IMR-90 (cell line): ENCODE measurements around the gene NUMA1. TPM values are rescaled to one million over a fixed set of nuclear protein-coding genes. Genes with fewer than 3 reads are reported as not detected.

Experiments
- ATAC-seq: fragments of 200-7000 bp; cut with Tn5 transposase; 2 replicates; pipeline ENCODE4 v1.9.1; 2020; ENCODE audit warnings: low read depth, mild to moderate bottlenecking, moderate library complexity
- BruUV-seq: library from RNA; stranded (reverse); fragments of 400-500 nt; replicated peaks from 2 replicates; lab custom pipeline; 2021; lab: Mats Ljungman, UMichigan
- CTCF ChIA-PET: fragments of 300-600 bp; formaldehyde crosslinking; extraction: SDS; loops from one replicate; lab custom pipeline; 2021; ENCODE audit warnings: antibody characterized with exemption; lab: Yijun Ruan, JAX
- POLR2A ChIA-PET: fragments of 300-600 bp; sonication (Branson Sonifier 250); formaldehyde crosslinking; loops from one replicate; lab custom pipeline; 2022; ENCODE audit warnings: antibody characterized with exemption; ENCODE audit not compliant: unreplicated experiment; lab: Charles Lee
- DNase-seq: peaks from one replicate; pipeline ENCODE4 v3.0.0; 2013
- H2AFZ ChIP-seq: replicated peaks from 2 replicates; pipeline ENCODE3; 2013; ENCODE audit warnings: low read length, mild to moderate bottlenecking; ENCODE audit not compliant: poor library complexity
- H2AK5ac ChIP-seq: 2 replicates; pipeline ENCODE4 v1.6.1; 2013; ENCODE audit warnings: low read depth, low read length, inconsistent platforms
- H2AK9ac ChIP-seq: replicated peaks from 2 replicates; pipeline ENCODE3; 2013; ENCODE audit warnings: mild to moderate bottlenecking, low read depth, low read length, moderate library complexity; ENCODE audit not compliant: poor library complexity
- H2BK120ac ChIP-seq: 2 replicates; pipeline ENCODE4 v1.6.1; 2013; ENCODE audit warnings: low read depth, low read length, inconsistent platforms
- H2BK15ac ChIP-seq: 3 replicates; pipeline ENCODE4 v1.6.1; 2013; ENCODE audit warnings: low read depth, low read length, inconsistent platforms
- H2BK20ac ChIP-seq: 2 replicates; pipeline ENCODE4 v1.6.1; 2013; ENCODE audit warnings: low read depth, mild to moderate bottlenecking, inconsistent platforms, low read length, moderate library complexity
- H2BK5ac ChIP-seq: 2 replicates; pipeline ENCODE4 v1.6.1; 2013; ENCODE audit warnings: mild to moderate bottlenecking, low read depth, low read length, inconsistent platforms; ENCODE audit not compliant: poor library complexity, severe bottlenecking
- H3K14ac ChIP-seq: replicated peaks from 2 replicates; pipeline ENCODE4 v1.6.1; 2013; ENCODE audit warnings: low read depth, low read length, inconsistent platforms
- H3K18ac ChIP-seq: 2 replicates; pipeline ENCODE4 v1.6.1; 2013; ENCODE audit warnings: low read depth, low read length, control low read depth
- H3K23ac ChIP-seq: 2 replicates; pipeline ENCODE4 v1.6.1; 2013; ENCODE audit warnings: low read depth, low read length, inconsistent platforms
- H3K27ac ChIP-seq: 2 replicates; pipeline ENCODE4 v1.5.1; 2013; ENCODE audit warnings: mild to moderate bottlenecking, control low read depth, low read length; ENCODE audit not compliant: insufficient read depth
- H3K27me3 ChIP-seq: 2 replicates; pipeline ENCODE4 v1.6.1; 2013; ENCODE audit warnings: low read length; ENCODE audit not compliant: control insufficient read depth, insufficient read depth
- H3K36me3 ChIP-seq: 2 replicates; pipeline ENCODE4 v1.6.1; 2013; ENCODE audit warnings: low read length, mixed read lengths; ENCODE audit not compliant: control insufficient read depth, insufficient read depth
- H3K4ac ChIP-seq: 2 replicates; pipeline ENCODE4 v1.6.1; 2013; ENCODE audit warnings: low read depth, low read length, inconsistent platforms
- H3K4me1 ChIP-seq: 2 replicates; pipeline ENCODE4 v1.6.1; 2013; ENCODE audit warnings: low read length, mixed read lengths; ENCODE audit not compliant: control insufficient read depth, insufficient read depth
- H3K4me2 ChIP-seq: 2 replicates; pipeline ENCODE4 v1.6.1; 2013; ENCODE audit warnings: low read depth, mild to moderate bottlenecking, control low read depth, low read length, moderate library complexity
- H3K4me3 ChIP-seq: 2 replicates; pipeline ENCODE4 v1.5.1; 2013; ENCODE audit warnings: low read depth, mild to moderate bottlenecking, control low read depth, low read length, moderate library complexity; ENCODE audit not compliant: insufficient read depth
- H3K56ac ChIP-seq: 2 replicates; pipeline ENCODE4 v1.6.1; 2013; ENCODE audit warnings: low read length, inconsistent platforms; ENCODE audit not compliant: insufficient read depth; ENCODE audit errors: extremely low read depth
- H3K79me1 ChIP-seq, 2 experiments: 2 replicates each; pipeline ENCODE4 v1.6.1; 2013; ENCODE audit warnings: low read length in 2 of 2, inconsistent platforms in 1 of 2, low read depth in 1 of 2
- H3K9ac ChIP-seq: 2 replicates; pipeline ENCODE4 v1.6.1; 2013; ENCODE audit warnings: low read depth, low read length, control low read depth
- H3K9me1 ChIP-seq: 2 replicates; pipeline ENCODE4 v1.6.1; 2013; ENCODE audit warnings: low read length, inconsistent platforms; ENCODE audit not compliant: insufficient read depth
- H3K9me3 ChIP-seq: 2 replicates; pipeline ENCODE4 v1.6.1; 2013; ENCODE audit warnings: low read length; ENCODE audit not compliant: control insufficient read depth, insufficient read depth
- H4K20me1 ChIP-seq: 2 replicates; pipeline ENCODE4 v1.6.1; 2013; ENCODE audit warnings: low read length, inconsistent platforms; ENCODE audit not compliant: insufficient read depth
- H4K5ac ChIP-seq: 2 replicates; pipeline ENCODE4 v1.6.1; 2013; ENCODE audit warnings: mild to moderate bottlenecking, low read depth, low read length, control low read depth
- H4K8ac ChIP-seq, 2 experiments: 2 replicates each; pipeline ENCODE4 v1.6.1; 2013; ENCODE audit warnings: low read depth in 2 of 2, low read length in 2 of 2, control low read depth in 1 of 2, inconsistent platforms in 1 of 2
- H4K91ac ChIP-seq: 2 replicates; pipeline ENCODE4 v1.6.1; 2013; ENCODE audit warnings: low read depth, low read length, inconsistent platforms; ENCODE audit not compliant: insufficient read depth
- CEBPB ChIP-seq: IDR thresholded peaks from 2 replicates; pipeline ENCODE4 v1.6.1; 2012; ENCODE audit warnings: low read depth, low read length, improper control_type of control experiment
- POLR2A ChIP-seq: IDR thresholded peaks from 2 replicates; pipeline ENCODE4 v1.6.1; 2012; ENCODE audit warnings: mild to moderate bottlenecking, low read depth, low read length
- WGBS, 2 experiments: methylation state at CpG; one replicate each; pipeline versions ENCODE4 v1.1.5 to v1.1.7; 2013; ENCODE audit warnings: missing lambda C conversion rate in 2 of 2; ENCODE audit not compliant: insufficient read length in 1 of 2; ENCODE audit errors: extremely low coverage in 2 of 2; 5-methylcytosine and 5-hydroxymethylcytosine counted together
- dilution Hi-C: fragments of 300-500 bp; cut with HindIII; formaldehyde crosslinking; loops from one replicate; pipeline ENCODE4 v1.14.3; 2018; ENCODE audit warnings: low sequenced_read_pairs; ENCODE audit not compliant: unreplicated experiment
- in situ Hi-C: fragments of 300-500 bp; cut with MboI; formaldehyde crosslinking; loops from 3 replicates; pipeline ENCODE4 v1.14.3; 2019; ENCODE audit warnings: low sequenced_read_pairs, inconsistent platforms, mixed read lengths
- intact Hi-C: fragments of 100-400 bp; cut with micrococcal nuclease; formaldehyde crosslinking; loops from 2 replicates; pipeline ENCODE4 v1.10.0; 2022
- polyA plus RNA-seq, 3 experiments: library from polyadenylated mRNA; depleted of rRNA; stranded (reverse); fragments of >200 nt; gene quantifications; 2 replicates each; pipeline ENCODE4 v1.2.3, GENCODE V29; 2012; ENCODE audit warnings: low replicate concordance in 1 of 3
- total RNA-seq: library from RNA; depleted of rRNA; stranded (reverse); fragments of >200 nt; gene quantifications from 2 replicates; pipeline ENCODE4 v1.2.3, GENCODE V29; 2012

NUMA1 gene
- total and polyA plus RNA-seq, 2 of the 4 experiments (the other 2 are of a cell fraction) = 61.7 to 97.0 TPM

DNA sequence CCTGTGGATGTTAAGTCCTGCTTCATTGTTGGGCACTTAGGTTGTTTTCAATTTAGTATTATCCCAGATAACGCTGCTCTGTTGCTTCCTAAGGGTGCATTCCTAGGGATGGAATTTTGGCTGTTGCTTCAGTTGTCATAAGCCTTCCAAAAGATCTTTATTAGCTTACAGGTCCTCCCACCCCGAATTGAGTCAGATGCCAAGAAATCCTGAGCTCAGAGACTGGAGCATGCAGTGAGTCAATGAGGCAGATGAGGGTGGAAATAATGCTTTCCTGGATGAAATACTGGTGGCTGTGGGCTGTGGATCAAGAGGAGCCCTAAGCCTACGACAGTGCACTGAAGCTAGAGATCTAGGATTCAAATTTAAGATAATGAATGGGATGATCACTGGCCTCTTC, 92.3 kb downstream of the NUMA1 start:
- TF ChIP-seq POLR2A = no peak
- TF ChIP-seq CEBPB = peak; percentile 53
- no peak overlapping the region for H3K4ac ChIP-seq
- dilution Hi-C loops = no loop called here
- no peak overlapping the region for H3K18ac ChIP-seq
- peak overlapping the region; percentile 20 for H3K4me2 ChIP-seq
- 0 out of 2 replicates have a peak overlapping the region, but pooled peaks have one; percentile 1 for H3K14ac ChIP-seq
- H3K27me3 ChIP-seq = no peaks in the 10 kb centered on the region
- no peak overlapping the region for H4K5ac ChIP-seq
- whole genome bisulfite sequencing, 2 experiments = no CpG with 5 or more reads among the region's 3 CpGs
- H3K9me3 ChIP-seq = no peaks in the 10 kb centered on the region
- H3K4me3 ChIP-seq = no peak overlapping the region
- peaks cover 5% of the 10 kb centered on the region; the same call in 1 of the 2 replicates for H4K20me1 ChIP-seq
- no peak overlapping the region; the same call in 1 of the 2 replicates for H3K27ac ChIP-seq
- BruUV-seq = no TSS peak
- H4K91ac ChIP-seq = no peak overlapping the region
- DNase-seq = peak; percentile 87
- H3K56ac ChIP-seq = no peak overlapping the region
- ChIA-PET CTCF (interaction anchor here (0.7 to 1.4 kb wide), 6 partner anchors 11 to 459 kb away, joined by 3 to 6 read pairs (median 3); no protein-coding TSS in a partner anchor), POLR2A (no interaction called here)
- H3K9ac ChIP-seq = no peak overlapping the region
- peaks cover 17% of the 10 kb centered on the region for H3K9me1 ChIP-seq
- H2BK5ac ChIP-seq = peak overlapping the region; percentile 14
- in situ Hi-C loops = loop anchor here (10.0 kb wide), 1 partner anchor 63 kb away; the partner anchor contains the start of genes RNF121 and XNDC1N
- H3K79me1 ChIP-seq = peaks cover 9 to 17% of the 10 kb centered on the region in 2 experiments; a peak in 1 of 4 replicates
- H3K4me1 ChIP-seq = peaks cover 9% of the 10 kb centered on the region
- no peak overlapping the region for H3K23ac ChIP-seq
- no peak overlapping the region for H2AFZ ChIP-seq
- H3K36me3 ChIP-seq = peaks cover 7% of the 10 kb centered on the region
- intact Hi-C loops = no loop called here
- H2BK120ac ChIP-seq = no peak overlapping the region
- peak; percentile 88 for ATAC-seq
- H4K8ac ChIP-seq = no peak overlapping the region
- no peak overlapping the region for H2BK15ac ChIP-seq
- H2BK20ac ChIP-seq = no peak overlapping the region
- H2AK9ac ChIP-seq = no peak overlapping the region
- H2AK5ac ChIP-seq = no peak overlapping the region
